Motor neuron (in vitro differentiated cells): ENCODE measurements around the gene PCLO. TPM values are rescaled to one million over a fixed set of nuclear protein-coding genes. Genes with fewer than 3 reads are reported as not detected.

Experiments used
- ATAC-seq, 8 experiments: fragments of 200-7000 bp; cut with Tn5 transposase; replicated peaks in 6 of 8; 2 replicates each; pipeline ENCODE4 v1.8.0; 2021; ENCODE audit warnings: mild to moderate bottlenecking in 8 of 8, moderate library complexity in 8 of 8
- H3K27ac ChIP-seq, 2 donors: fragments of 250-450 bp; sonication (Bioruptor Pico); 2 replicates each; pipeline ENCODE4 v1.9.0; 2021; ENCODE audit warnings: antibody characterized with exemption in 2 of 2, mild to moderate bottlenecking in 2 of 2, moderate library complexity in 1 of 2
- H3K4me1 ChIP-seq, 2 donors: fragments of 250-450 bp; sonication (Bioruptor Pico); replicated peaks in 1 of 2; 2 replicates each; pipeline ENCODE4 v1.6.1; 2021; ENCODE audit warnings: antibody characterized with exemption in 2 of 2, mild to moderate bottlenecking in 2 of 2, moderate library complexity in 1 of 2
- H3K4me3 ChIP-seq, 5 donors: fragments of 250-450 bp; sonication (Bioruptor Pico); 2 replicates each; pipeline ENCODE4 v1.9.0; 2021; ENCODE audit warnings: antibody characterized with exemption in 5 of 5, mild to moderate bottlenecking in 5 of 5, moderate library complexity in 4 of 5
- WGBS, 10 experiments: fragments of 450-650 bp; shearing (Covaris generic); methylation state at CpG; one replicate each; pipeline ENCODE4 v1.0.0; 2022; 5-methylcytosine and 5-hydroxymethylcytosine counted together
- in situ Hi-C, 9 experiments: fragments of 400-800 bp; cut with MboI; loops; one replicate each; pipeline ENCODE4 v1.15.0; 2021; ENCODE audit warnings: low sequenced_read_pairs in 9 of 9, low pct_unique_long_range_greater_than_20kb in 2 of 9; ENCODE audit not compliant: unreplicated experiment in 9 of 9
- total RNA-seq, 8 experiments: library from RNA; unstranded; fragments of 300-600 nt; gene quantifications; 2 replicates each; pipeline versions ENCODE4 v1.2.3 to v1.2.4, GENCODE V29; 2022

Gene PCLO
- total RNA-seq, 8 experiments from 2014 or later, result 0.20 to 65.9 (median 20.3) TPM

DNA sequence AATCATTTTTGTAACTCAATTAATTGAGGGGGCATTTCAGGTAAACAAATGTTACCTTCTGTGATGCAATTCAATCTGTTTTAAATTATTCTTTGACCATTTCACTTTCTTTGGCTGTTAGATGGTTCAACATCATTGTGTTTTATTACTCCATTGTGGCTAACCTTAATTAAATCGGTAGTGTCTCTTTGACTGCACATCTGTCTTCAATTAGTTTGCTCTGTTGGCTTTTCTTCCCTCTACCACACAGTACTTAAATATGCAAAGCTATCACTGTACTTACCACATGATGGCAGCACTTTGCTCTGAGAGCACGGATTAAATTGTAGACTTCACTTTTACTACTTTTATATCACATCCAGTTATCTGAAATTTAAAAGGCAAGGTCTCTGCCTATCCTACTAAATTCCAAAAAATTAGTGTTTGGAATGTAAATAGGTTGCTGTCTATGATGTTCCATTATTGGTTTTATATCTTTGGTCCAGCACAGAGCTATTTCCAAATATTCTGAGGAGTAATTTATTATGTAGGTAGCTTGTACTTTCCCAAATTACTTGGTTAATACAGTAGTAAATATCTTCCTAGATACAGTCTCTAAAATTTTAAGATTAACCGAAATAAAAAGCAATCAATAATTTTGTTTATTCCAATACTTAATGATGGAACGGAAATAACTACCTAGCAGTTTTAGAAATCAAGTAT lies 352.0 kb downstream of the PCLO start:
- 23 to 50% (median 29%) methylated on average over 2 to 4 of the region's 4 CpGs; no CpG with 5 or more reads in 1 of the 10 experiments for WGBS, 10 experiments
- peak; percentile 67 to 96 (median 78) for ATAC-seq
- in situ Hi-C loops, result loop anchor here in 1 of 9 experiments (25.0 kb wide), 1 partner anchor 552 kb away; no protein-coding TSS in a partner anchor
- peaks cover 0 to 1% of the 10 kb centered on the region in 2 donors for H3K4me1 ChIP-seq
- no peak overlapping the region for H3K4me3 ChIP-seq
- H3K27ac ChIP-seq, result no peak overlapping the region

DNA sequence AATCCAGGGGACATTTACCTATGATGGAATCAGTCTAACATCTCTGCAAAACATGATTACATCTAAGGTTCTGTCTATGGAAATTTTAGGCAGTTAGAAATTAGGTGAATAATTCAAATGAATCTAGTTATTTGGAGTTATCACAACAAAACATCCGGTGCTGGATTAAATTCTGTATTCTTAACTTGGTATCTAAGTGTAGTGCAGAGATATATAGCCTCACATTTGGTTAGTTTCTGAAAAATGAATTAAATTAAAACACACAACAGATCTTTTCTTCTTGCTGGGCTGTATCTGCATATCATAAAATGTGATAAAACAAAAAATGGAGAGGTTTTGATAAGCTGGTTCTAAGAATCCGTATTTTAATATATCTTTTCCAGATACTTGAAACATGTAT lies 354.1 kb downstream of the PCLO start:
- Histone ChIP-seq H3K4me3 (no peak overlapping the region), H3K4me1 (peaks cover 0 to 3% of the 10 kb centered on the region in 2 donors), H3K27ac (no peak overlapping the region)
- in situ Hi-C loops, result loop anchor here in 1 of 9 experiments (25.0 kb wide), 1 partner anchor 554 kb away; no protein-coding TSS in a partner anchor
- no peak for ATAC-seq
- 20 to 100% (median 83%) methylated on average over 1 to 2 of the region's 2 CpGs; no CpG with 5 or more reads in 1 of the 10 experiments for WGBS, 10 experiments

DNA sequence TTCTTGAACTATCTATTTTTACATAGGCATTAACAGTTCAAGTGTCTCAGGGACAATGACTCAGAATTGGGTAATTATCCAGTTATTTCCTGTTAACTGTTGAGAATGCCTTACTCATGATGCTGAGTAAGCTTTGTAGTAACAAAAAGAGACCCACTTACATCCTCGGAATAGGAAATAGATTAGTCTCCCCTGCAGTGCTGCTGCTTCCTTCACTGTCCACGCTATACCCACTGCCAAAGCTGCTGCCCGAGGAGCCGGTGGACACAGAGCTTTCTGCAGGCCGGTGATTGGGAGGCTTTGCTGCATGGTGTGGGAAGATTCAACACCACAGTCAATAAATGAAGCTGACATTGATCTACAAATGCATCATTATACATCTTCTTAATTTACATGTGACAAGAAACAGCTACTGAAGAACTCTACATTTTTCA lies 357.1 kb downstream of the PCLO start:
- WGBS, 10 experiments, result 0 to 100% (median 40%) methylated on average over 1 to 5 of the region's 5 CpGs; no CpG with 5 or more reads in 1 of the 10 experiments
- ATAC-seq, result peak in 7 of 8 experiments; percentile 93 to 100 (median 100)
- Histone ChIP-seq H3K27ac (no peak overlapping the region), H3K4me1 (peaks cover 0 to 3% of the 10 kb centered on the region in 2 donors), H3K4me3 (peak overlapping the region in 2 of 5 donors; percentile 19 to 21)
- in situ Hi-C loops, result loop anchor here in 1 of 9 experiments (25.0 kb wide), 1 partner anchor 557 kb away; no protein-coding TSS in a partner anchor

DNA sequence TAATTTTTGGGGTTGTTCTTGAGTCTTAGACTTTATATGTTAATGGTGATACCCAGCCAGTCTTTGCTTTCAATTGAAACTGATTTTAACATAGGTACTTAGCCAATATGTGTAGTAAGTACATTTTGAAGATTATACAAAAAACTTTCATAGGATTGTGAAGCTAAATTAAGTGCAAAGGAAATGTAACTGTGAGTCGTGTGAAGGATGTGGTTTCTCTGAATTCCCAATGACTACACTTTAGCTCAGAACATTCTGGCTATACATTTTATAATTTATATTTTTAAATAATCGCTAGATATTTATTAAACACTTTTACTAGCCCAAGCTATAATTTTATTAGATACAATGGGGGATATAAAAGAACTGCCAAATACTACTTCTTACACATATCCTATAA lies 359.3 kb downstream of the PCLO start:
- peaks cover 0 to 3% of the 10 kb centered on the region in 2 donors for H3K4me1 ChIP-seq
- no peak overlapping the region for H3K27ac ChIP-seq
- 58 to 100% (median 87%) methylated on average over 1 to 2 of the region's 2 CpGs for WGBS, 10 experiments
- in situ Hi-C loops, result loop anchor here in 1 of 9 experiments (25.0 kb wide), 1 partner anchor 559 kb away; no protein-coding TSS in a partner anchor
- no peak overlapping the region for H3K4me3 ChIP-seq
- ATAC-seq, result no peak

DNA sequence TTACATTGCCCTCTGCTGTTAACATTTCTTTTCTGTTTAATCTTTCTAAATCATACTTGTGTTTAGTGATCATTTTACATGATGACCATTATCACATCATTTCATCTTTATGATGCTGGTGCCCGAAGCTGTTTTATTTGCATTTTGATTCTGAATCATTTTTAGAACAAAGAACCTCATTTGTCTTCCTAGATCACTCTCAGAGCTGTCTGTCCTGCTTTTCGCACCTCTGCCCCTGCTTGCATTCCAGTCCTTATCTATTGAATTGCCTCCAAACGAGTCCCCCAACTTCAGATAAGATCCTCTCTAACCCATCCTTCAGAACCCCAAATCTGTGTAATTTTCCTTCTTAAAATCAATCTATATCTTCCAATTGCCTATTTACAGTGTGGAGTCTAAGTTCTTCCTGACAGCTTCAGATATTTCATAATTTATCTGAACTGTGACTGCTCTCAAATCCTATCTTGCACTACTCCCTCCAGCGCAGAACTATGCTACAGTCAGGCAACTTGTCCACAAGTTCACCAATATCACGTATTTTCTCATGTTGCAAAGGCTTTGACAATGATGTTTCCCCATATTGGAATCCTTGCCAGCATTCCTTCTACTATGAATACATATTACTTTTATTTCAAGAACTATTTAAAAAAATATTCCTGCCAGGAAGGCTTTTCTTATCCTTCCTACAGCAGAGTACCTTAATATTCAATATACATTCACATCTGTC lies 372.6 kb downstream of the PCLO start:
- in situ Hi-C loops, result no loop called here
- WGBS, 10 experiments, result 32 to 81% (median 60%) methylated on average over 2 to 5 of the region's 5 CpGs
- no peak overlapping the region for H3K4me3 ChIP-seq
- H3K27ac ChIP-seq, result no peak overlapping the region
- ATAC-seq, result peak in 1 of 8 experiments; percentile 18
- H3K4me1 ChIP-seq, result no peaks in the 10 kb centered on the region

DNA sequence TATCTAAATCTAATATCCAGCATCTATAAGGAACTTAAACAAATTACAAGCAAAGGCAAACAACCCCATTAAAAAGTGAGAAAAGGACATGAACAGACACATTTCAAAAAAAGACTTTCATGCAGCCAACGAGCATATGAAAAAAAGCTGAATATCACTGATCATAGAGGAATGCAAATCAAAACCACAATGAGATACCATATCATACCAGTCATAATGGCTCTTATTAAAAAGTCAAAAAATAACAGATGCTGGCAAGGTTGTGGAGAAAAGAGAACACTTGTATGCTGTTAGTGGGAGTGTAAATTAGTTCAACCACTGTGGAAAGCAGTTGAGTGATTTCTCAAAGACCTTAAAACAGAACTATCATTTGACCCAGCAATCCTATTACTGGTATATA lies 384.7 kb downstream of the PCLO start:
- H3K27ac ChIP-seq, result no peak overlapping the region
- H3K4me1 ChIP-seq, result no peaks in the 10 kb centered on the region
- WGBS, 10 experiments, result 0 to 100% (median 52%) methylated on average over 1 of the region's 1 CpG; no CpG with 5 or more reads in 2 of the 10 experiments
- no peak overlapping the region for H3K4me3 ChIP-seq
- no peak for ATAC-seq
- in situ Hi-C loops, result no loop called here

DNA sequence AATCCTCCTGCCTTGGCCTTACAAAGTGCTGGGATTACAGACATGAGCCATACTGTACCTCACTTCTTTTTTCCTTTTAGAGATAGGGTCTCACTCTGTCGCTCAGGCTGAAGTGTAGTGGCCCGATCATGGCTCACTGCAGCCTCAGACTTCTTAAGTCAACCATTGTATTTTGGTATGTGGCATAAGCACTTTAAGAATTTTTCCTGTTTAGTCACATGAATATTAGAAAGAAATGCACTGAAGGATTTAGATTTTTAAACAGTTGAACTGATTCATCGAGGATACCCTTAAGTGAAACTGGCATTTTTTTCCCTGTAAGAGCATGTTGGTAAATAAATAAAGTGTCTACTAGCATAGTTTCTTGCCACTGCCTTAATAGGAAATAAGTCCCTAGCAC lies 399.8 kb downstream of the PCLO start:
- 58 to 100% (median 94%) methylated on average over 1 to 3 of the region's 3 CpGs for WGBS, 10 experiments
- in situ Hi-C loops, result no loop called here
- no peak for ATAC-seq
- Histone ChIP-seq H3K4me3 (no peak overlapping the region), H3K4me1 (no peaks in the 10 kb centered on the region), H3K27ac (no peak overlapping the region)

DNA sequence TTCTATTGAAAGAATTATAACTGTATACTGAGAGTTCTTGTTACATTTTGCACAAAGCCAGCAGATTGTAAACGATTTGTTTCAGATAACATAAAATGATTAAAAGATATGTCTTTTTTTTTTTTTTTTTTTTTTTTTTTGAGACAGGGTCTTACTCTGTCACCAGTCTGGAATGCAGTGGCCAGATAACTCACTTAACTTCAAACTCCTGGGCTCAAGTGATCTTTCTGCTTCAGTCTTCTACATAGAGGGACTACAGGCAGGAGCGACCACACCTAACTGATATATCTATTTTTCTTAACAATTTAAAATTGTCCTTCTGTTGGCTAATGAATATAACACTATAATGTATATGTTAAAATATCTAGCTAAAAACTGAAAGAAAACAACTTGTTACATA lies 401.9 kb downstream of the PCLO start:
- H3K27ac ChIP-seq, result no peak overlapping the region
- ATAC-seq, result no peak
- in situ Hi-C loops, result no loop called here
- no peaks in the 10 kb centered on the region for H3K4me1 ChIP-seq
- H3K4me3 ChIP-seq, result no peak overlapping the region
- 8 to 90% (median 83%) methylated on average over 1 to 2 of the region's 2 CpGs; no CpG with 5 or more reads in 1 of the 10 experiments for WGBS, 10 experiments

DNA sequence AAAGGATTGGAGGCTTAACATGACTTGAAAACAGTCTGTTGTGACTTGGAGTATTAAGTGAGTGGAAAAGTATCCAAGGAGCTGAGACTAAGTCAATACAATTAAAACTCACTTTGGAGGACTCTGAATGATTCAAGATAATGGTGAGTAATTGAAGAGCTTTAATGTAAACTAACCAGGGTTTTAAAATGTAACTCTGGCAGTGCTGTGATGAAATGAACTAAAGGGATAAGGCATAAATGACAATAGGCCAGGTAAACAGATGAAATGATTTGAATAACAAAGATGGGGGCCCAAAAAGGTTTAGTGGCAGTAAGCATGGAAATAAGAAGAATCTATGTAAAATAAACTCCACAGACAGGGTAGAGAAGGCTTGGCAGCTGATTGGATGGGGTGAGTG lies 402.6 kb downstream of the PCLO start:
- no peak overlapping the region for H3K27ac ChIP-seq
- in situ Hi-C loops, result no loop called here
- ATAC-seq, result peak in 3 of 8 experiments; percentile 44 to 95 (median 51)
- H3K4me3 ChIP-seq, result no peak overlapping the region
- H3K4me1 ChIP-seq, result no peaks in the 10 kb centered on the region

DNA sequence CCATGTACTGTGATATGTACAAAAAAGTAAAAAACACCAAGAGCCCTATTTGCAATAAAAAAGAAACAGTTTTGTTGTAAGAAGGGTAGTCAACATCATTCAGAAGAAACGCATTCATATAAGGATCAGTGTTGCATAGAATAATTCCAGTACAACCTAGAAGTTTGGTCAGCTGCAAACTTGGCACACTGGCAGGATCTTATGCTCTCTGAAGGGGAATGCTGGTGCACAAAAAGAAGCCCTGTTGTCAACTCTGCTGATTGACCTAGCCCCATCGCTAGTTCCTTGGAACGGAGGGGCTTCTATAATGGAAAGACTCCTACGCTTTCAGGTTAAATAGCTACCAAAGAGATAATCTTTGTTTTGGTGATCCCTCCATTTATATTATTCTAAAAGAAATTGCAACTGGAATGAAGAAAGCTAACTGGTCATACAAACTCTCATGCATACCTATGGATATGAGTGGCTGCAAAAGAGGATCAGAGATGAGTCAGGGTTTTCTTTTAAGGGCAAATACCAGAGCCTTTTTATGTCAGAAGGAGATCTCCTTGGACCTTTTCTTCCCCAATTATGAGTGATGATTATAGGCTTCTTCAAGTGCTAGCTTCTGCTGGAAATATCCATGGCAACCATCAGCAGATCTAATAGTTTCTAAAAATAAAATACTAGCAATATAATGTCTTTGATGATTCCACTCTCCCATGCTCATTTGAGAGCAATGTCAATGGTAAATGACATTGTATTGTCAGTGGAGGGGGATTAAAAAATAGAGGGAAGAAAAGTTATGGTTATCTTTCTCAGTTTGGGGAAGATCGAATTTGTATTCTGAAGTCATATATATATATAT lies 406.8 kb downstream of the PCLO start:
- in situ Hi-C loops, result no loop called here
- WGBS, 10 experiments, result 71 to 100% (median 91%) methylated on average over 1 to 5 of the region's 5 CpGs; no CpG with 5 or more reads in 1 of the 10 experiments
- no peaks in the 10 kb centered on the region for H3K4me1 ChIP-seq
- peak in 6 of 8 experiments; percentile 15 to 76 (median 48) for ATAC-seq
- H3K4me3 ChIP-seq, result no peak overlapping the region
- H3K27ac ChIP-seq, result no peak overlapping the region

DNA sequence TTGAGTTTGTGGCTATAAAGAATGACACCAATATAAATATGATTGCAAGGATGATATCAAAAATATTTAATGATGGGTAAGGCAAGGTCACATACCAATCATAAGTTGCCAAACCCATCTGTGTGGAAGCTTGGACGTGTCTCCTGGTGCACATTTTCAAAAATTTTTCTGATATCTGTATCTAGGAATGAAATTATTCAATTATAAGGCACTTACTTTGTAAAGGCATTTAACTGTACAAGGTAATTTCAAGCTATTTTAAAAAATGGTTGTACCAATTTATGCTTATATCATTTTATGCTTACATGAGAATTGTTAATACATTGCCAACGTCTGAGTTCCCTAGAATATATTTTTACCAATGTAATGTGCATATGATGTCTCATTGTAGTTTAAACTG lies 412.7 kb downstream of the PCLO start:
- in situ Hi-C loops, result no loop called here
- ATAC-seq, result no peak
- H3K4me3 ChIP-seq, result no peak overlapping the region
- no peak overlapping the region for H3K27ac ChIP-seq
- H3K4me1 ChIP-seq, result no peaks in the 10 kb centered on the region
- 0 to 86% (median 43%) methylated on average over 1 to 2 of the region's 2 CpGs; no CpG with 5 or more reads in 2 of the 10 experiments for WGBS, 10 experiments

DNA sequence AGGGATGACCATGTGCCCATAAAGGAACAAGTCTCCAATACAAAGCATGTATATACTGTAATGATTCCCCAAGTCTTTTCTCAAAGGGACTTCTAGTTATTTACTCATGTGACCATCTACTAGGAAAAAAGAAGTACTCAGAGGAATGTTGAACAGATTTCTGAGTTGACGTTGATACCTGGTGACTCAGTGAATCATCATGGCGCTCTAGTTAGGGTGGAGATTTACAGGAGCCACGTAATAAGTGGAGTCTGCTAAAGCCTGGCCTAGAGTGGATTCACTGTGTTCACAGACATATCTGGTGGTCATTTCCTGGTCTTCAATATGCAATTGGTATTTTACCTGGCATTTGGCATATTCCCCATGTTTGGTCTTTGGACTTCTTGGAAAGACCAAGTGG lies 416.9 kb downstream of the PCLO start:
- WGBS, 10 experiments, result 0 to 100% (median 83%) methylated on average over 1 to 3 of the region's 3 CpGs; no CpG with 5 or more reads in 1 of the 10 experiments
- no peak for ATAC-seq
- Histone ChIP-seq H3K27ac (no peak overlapping the region), H3K4me1 (no peaks in the 10 kb centered on the region), H3K4me3 (no peak overlapping the region)
- in situ Hi-C loops, result loop anchor here in 7 of 9 experiments (10.0 to 25.0 kb wide), 5 partner anchors 259 to 1259 kb away; no protein-coding TSS in a partner anchor
